Endothelial cell of umbilical vein (primary cell): ENCODE data around the gene WASF3. TPM values are rescaled to one million over a fixed set of nuclear protein-coding genes. Genes with fewer than 3 reads are reported as not detected.

Source experiments
- BruUV-seq: library from RNA; stranded (reverse); fragments of 400-500 nt; replicated peaks from 2 replicates; lab custom pipeline; 2021; lab: Mats Ljungman, UMichigan
- CTCF ChIA-PET: fragments of 300-600, 350-600 bp; sonication (Branson Sonifier 250); formaldehyde crosslinking; loops from one replicate; lab custom pipeline; 2021; ENCODE audit warnings: antibody characterized with exemption, inconsistent platforms; lab: Charles Lee
- POLR2A ChIA-PET: fragments of 300-600, 350-600 bp; sonication (Branson Sonifier 250); formaldehyde crosslinking; loops from one replicate; lab custom pipeline; 2021; ENCODE audit warnings: antibody characterized with exemption, inconsistent platforms; lab: Charles Lee
- DNase-seq: peaks from one replicate; pipeline ENCODE4 v3.0.0-alpha.2; 2011; ENCODE audit warnings: low read depth, low spot score
- FAIRE-seq: peaks from 2 replicates; lab custom pipeline; 2011; peaks lifted over from hg19 to GRCh38; lab: Jason Lieb, UNC
- H2AFZ ChIP-seq: 2 replicates; pipeline ENCODE4 v1.6.0; 2012; ENCODE audit warnings: low read depth, low read length, control low read depth, inconsistent platforms
- H3K27ac ChIP-seq: 2 replicates; pipeline ENCODE4 v1.5.1; 2011; ENCODE audit warnings: low read depth, mild to moderate bottlenecking, control low read depth, low read length, moderate library complexity; ENCODE audit not compliant: insufficient read depth
- H3K27me3 ChIP-seq, 2 experiments: 2 replicates each; pipeline versions ENCODE4 v1.6.0 to v1.6.1; 2011; ENCODE audit warnings: low read length in 2 of 2, mixed read lengths in 1 of 2; ENCODE audit not compliant: control insufficient read depth in 2 of 2, insufficient read depth in 2 of 2
- H3K36me3 ChIP-seq, 2 experiments: 2 replicates in 1 of 2; 3 replicates in 1 of 2; pipeline ENCODE4 v1.5.1; 2011; ENCODE audit warnings: low read length in 2 of 2, mild to moderate bottlenecking in 1 of 2, moderate library complexity in 1 of 2; ENCODE audit not compliant: control insufficient read depth in 2 of 2, insufficient read depth in 2 of 2; ENCODE audit errors: extremely low read depth in 1 of 2
- H3K4me1 ChIP-seq: 3 replicates; pipeline ENCODE4 v1.5.1; 2011; ENCODE audit warnings: mild to moderate bottlenecking, low read length; ENCODE audit not compliant: control insufficient read depth, insufficient read depth; ENCODE audit errors: extremely low read depth
- H3K4me2 ChIP-seq: 2 replicates; pipeline ENCODE4 v1.6.1; 2011; ENCODE audit warnings: low read length, control low read depth, mixed read lengths; ENCODE audit not compliant: insufficient read depth
- H3K4me3 ChIP-seq, 3 experiments: fragments of 200-600 bp in 1 of 3; sonication (generic), shearing (Covaris generic) in 1 of 3; replicated peaks in 1 of 3; 2 replicates each; pipeline ENCODE4 v1.5.1; 2011 to 2016; ENCODE audit warnings: control low read depth in 3 of 3, low read length in 3 of 3, mild to moderate bottlenecking in 2 of 3, inconsistent platforms in 1 of 3, low read depth in 1 of 3, moderate library complexity in 1 of 3; ENCODE audit not compliant: insufficient read depth in 1 of 3
- H3K79me2 ChIP-seq: 2 replicates; pipeline ENCODE4 v1.6.0; 2012; ENCODE audit warnings: low read length, inconsistent platforms; ENCODE audit not compliant: control insufficient read depth, insufficient read depth
- H3K9ac ChIP-seq: replicated peaks from 2 replicates; pipeline ENCODE3; 2011; ENCODE audit warnings: low read length, control low read depth; ENCODE audit not compliant: insufficient read depth; ENCODE audit errors: extremely low read depth
- H3K9me1 ChIP-seq: replicated peaks from 3 replicates; pipeline ENCODE4 v1.6.0; 2011; ENCODE audit warnings: mild to moderate bottlenecking, low read length; ENCODE audit not compliant: control insufficient read depth, insufficient read depth; ENCODE audit errors: extremely low read depth
- H3K9me3 ChIP-seq: replicated peaks from 2 replicates; pipeline ENCODE4 v1.5.1; 2012; ENCODE audit warnings: low read length, inconsistent platforms; ENCODE audit not compliant: control insufficient read depth, insufficient read depth
- H4K20me1 ChIP-seq: replicated peaks from 2 replicates; pipeline ENCODE3; 2011; ENCODE audit warnings: mild to moderate bottlenecking, low read length; ENCODE audit not compliant: control insufficient read depth, insufficient read depth; ENCODE audit errors: extremely low read depth
- CTCF ChIP-seq, 2 donors: IDR thresholded peaks; 1 replicate in 1 of 2; 2 replicates in 1 of 2; pipeline ENCODE4 v1.5.1; 2011; ENCODE audit warnings: low read length in 2 of 2, mild to moderate bottlenecking in 2 of 2, moderate library complexity in 2 of 2, control low read depth in 1 of 2, inconsistent platforms in 1 of 2, low read depth in 1 of 2; ENCODE audit not compliant: insufficient read depth in 1 of 2; ENCODE audit errors: extremely low read depth in 1 of 2
- EZH2 ChIP-seq: IDR thresholded peaks from 2 replicates; pipeline ENCODE4 v1.6.1; 2012; ENCODE audit warnings: borderline replicate concordance, low read depth, mild to moderate bottlenecking, moderate library complexity, low read length, inconsistent platforms; ENCODE audit not compliant: severe bottlenecking
- FOS ChIP-seq: IDR thresholded peaks from 2 replicates; pipeline ENCODE4 v1.6.1; 2011; ENCODE audit warnings: mild to moderate bottlenecking, low read length, moderate library complexity, borderline replicate concordance; ENCODE audit not compliant: insufficient read depth
- GATA2 ChIP-seq: IDR thresholded peaks from 2 replicates; pipeline ENCODE4 v1.7.0; 2011; ENCODE audit warnings: low read depth, mild to moderate bottlenecking, moderate library complexity, mixed read lengths, low read length; ENCODE audit not compliant: insufficient read length, insufficient read depth
- JUN ChIP-seq: IDR thresholded peaks from 2 replicates; pipeline ENCODE4 v1.6.1; 2011; ENCODE audit warnings: borderline replicate concordance, low read depth; ENCODE audit not compliant: insufficient read length, insufficient read depth
- MAX ChIP-seq: IDR thresholded peaks from 2 replicates; pipeline ENCODE4 v1.6.1; 2011; ENCODE audit not compliant: insufficient read depth, insufficient read length
- MYC ChIP-seq: IDR thresholded peaks from one replicate; pipeline ENCODE4 v1.6.1; 2011; ENCODE audit warnings: mild to moderate bottlenecking, low read depth, low read length
- POLR2A ChIP-seq: IDR thresholded peaks from 2 replicates; pipeline ENCODE4 v1.6.1; 2012; ENCODE audit warnings: low read depth, mild to moderate bottlenecking, control low read depth, low read length
- POLR2AphosphoS5 ChIP-seq: IDR thresholded peaks from 2 replicates; pipeline ENCODE4 v1.6.1; 2012; ENCODE audit warnings: low read depth, mild to moderate bottlenecking, control low read depth, low read length, moderate library complexity; ENCODE audit not compliant: insufficient read depth
- dilution Hi-C: fragments of 300-500 bp; cut with MboI; formaldehyde crosslinking; loops from one replicate; pipeline ENCODE4 v1.15.0; 2019; ENCODE audit warnings: low sequenced_read_pairs; ENCODE audit not compliant: extremely low pct_ligation_motif_present
- intact Hi-C: fragments of 100-400 bp; cut with micrococcal nuclease; formaldehyde crosslinking; loops from one replicate; pipeline ENCODE4 v1.10.0; 2022
- polyA plus RNA-seq, 4 experiments: library from polyadenylated mRNA; depleted of rRNA in 3 of 4; stranded (reverse) in 3 of 4; unstranded in 1 of 4; fragments of >200 nt; gene quantifications; 2 replicates each; pipeline versions ENCODE4 v1.2.1 to v1.2.3, GENCODE V29; 2011 to 2012; ENCODE audit warnings: missing spikeins in 1 of 4
- total RNA-seq: library from RNA; stranded (reverse); gene quantifications from 2 replicates; pipeline ENCODE4 v1.2.3, GENCODE V29; 2021

WASF3 gene
- total and polyA plus RNA-seq, 2 donors (not counting 3 experiments of a cell fraction or from before 2014, with no cell fraction given), result 18.5 to 32.4 TPM

- H3K27me3 ChIP-seq, result peaks cover 19 to 31% of the 10 kb centered on the region in 2 experiments
- FAIRE-seq (no peak), DNase-seq (no peak)
- CTCF ChIA-PET, result interaction anchor here (0.9 to 3.8 kb wide), 2 partner anchors 48 to 154 kb away, joined by 3 to 22 read pairs; no protein-coding TSS in a partner anchor
- H3K4me3 ChIP-seq, result no peak overlapping the region
- no TSS peak for BruUV-seq
- H3K36me3 ChIP-seq, result no peaks in the 10 kb centered on the region
- no peaks in the 10 kb centered on the region for H3K79me2 ChIP-seq
- H3K4me2 ChIP-seq, result no peak overlapping the region
- H3K9ac ChIP-seq, result no peak overlapping the region
- POLR2A ChIA-PET, result no interaction called here
- dilution Hi-C loops, result no loop called here
- intact Hi-C loops, result loop anchor here (5.0 kb wide), 1 partner anchor 153 kb away; no protein-coding TSS in a partner anchor
- TF ChIP-seq POLR2AphosphoS5 (no peak), GATA2 (no peak), JUN (no peak), POLR2A (no peak), EZH2 (no peak), MYC (no peak), MAX (no peak), CTCF (IDR thresholded peaks at IDR 0.05; ENCODE audit: extremely low read depth in 1 of 2, insufficient read depth in 1 of 2, low read depth in 1 of 2, low read length in 2 of 2) (no peak), FOS (no peak)
- no peak overlapping the region for H3K27ac ChIP-seq
- no peaks in the 10 kb centered on the region for H4K20me1 ChIP-seq
- H3K9me1 ChIP-seq, result no peaks in the 10 kb centered on the region
- H3K9me3 ChIP-seq, result no peaks in the 10 kb centered on the region
- H3K4me1 ChIP-seq, result no peaks in the 10 kb centered on the region
- no peak overlapping the region for H2AFZ ChIP-seq
Observed at GRCh38 chr13:26544707-26545106, 12.8 kb upstream of the WASF3 start.
